ENCODE data around the gene GATA6. TPM values are rescaled to one million over a fixed set of nuclear protein-coding genes. Genes with fewer than 3 reads are reported as not detected.

The GATA6 gene
- total and polyA plus RNA-seq, 2 of the 8 experiments (the other 6 are each of a cell fraction or from before 2014, with no cell fraction given): 0.09 TPM; not detected in 1

DNA sequence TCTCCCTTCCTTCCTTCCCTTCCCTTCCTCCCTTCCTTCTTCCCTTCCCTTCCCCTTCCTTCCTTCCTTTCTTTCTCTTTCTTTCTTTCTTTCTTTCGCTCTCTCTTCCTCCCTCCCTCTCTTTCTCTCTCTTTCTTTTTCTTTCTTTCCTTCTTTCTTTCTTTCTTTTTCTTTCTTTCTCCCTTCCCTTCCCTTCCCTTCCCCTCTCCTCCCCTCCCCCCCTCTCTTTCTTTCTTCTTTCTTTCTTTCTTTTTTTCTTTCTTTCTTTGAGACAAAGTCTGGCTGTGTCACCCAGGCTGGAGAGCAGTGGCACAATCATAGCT, 34.8 kb downstream of the GATA6 start (continued):
- TF ChIP-seq CHD7 (IDR thresholded peaks at IDR 0.05; ENCODE audit: insufficient replicate concordance, low read length): no peak
- TF ChIP-seq POLR2AphosphoS5 (IDR thresholded peaks at IDR 0.05; ENCODE audit: low read depth, low read length): no peak
- TF ChIP-seq KDM1A (IDR thresholded peaks at IDR 0.05; ENCODE audit: borderline replicate concordance, low read length): no peak
- no peak for TF ChIP-seq HDAC2 (IDR thresholded peaks at IDR 0.05; ENCODE audit: borderline replicate concordance in 1 of 2, low read depth in 2 of 2, low read length in 2 of 2)
- TF ChIP-seq POLR2A (IDR thresholded peaks at IDR 0.05; ENCODE audit: control extremely low read depth in 1 of 2, low read depth in 2 of 2, low read length in 2 of 2): no peak
- no peak for TF ChIP-seq SP4 (IDR thresholded peaks at IDR 0.05; ENCODE audit: low read length)
- no peak for TF ChIP-seq ATF2 (IDR thresholded peaks at IDR 0.05; ENCODE audit: low read length)
- TF ChIP-seq CBX5 (IDR thresholded peaks at IDR 0.05; ENCODE audit: low read depth, low read length): no peak
- no peak for TF ChIP-seq CHD2 (IDR thresholded peaks at IDR 0.05; ENCODE audit: low read length)
